ENCODE results near the gene CSTB. TPM values are rescaled to one million over a fixed set of nuclear protein-coding genes. Genes with fewer than 3 reads are reported as not detected.

CSTB gene
- total RNA-seq: 7.2 TPM

GRCh38 chr21:43775795-43776430 is at the start of gene CSTB:
TSS of gene CSTB (minus strand) at chr21:43776308. CDS start at chr21:43776269, 39 bp downstream.

DNA sequence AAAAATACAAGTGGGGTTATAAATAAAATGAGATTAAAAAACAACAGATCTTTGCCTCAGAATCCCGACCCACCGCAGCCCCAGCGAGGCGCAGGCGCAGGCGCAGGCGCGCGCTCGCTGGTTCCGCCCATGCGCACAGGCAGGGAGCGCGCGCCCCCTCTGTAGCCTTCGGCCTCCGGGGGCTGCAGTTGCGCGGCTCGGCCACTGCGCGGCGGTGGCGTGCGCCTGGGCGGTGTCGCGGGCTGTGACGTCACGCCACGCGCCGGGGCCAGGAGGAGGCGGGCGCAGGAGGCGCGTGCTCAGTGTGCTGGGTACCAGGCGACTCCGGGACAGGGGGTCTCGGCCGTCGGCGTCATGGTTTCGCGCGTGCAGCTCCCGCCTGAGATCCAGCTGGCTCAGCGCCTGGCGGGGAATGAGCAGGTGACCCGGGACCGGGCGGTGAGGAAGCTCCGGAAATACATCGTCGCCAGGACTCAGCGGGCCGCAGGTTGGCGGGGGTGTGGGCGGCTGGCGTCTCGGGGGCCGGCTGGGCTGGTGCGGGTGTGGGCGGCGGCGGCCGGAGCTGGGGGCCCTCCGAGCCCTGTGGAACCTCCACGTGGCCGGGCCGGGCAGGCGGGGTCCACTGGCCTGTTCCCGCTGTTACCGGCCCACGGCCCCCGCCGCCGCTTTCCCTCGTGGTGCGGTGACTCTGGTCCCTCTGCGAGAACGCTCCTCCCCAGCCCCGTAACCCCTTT is 13.3 kb upstream of the CSTB start, which contains the start of gene RRP1:
Gene RRP1 (plus strand): TSS at position 302 of the 734 bp plus-strand sequence. CDS start 53 bp downstream, at position 355.

Small RNAs within 50 kb of the gene (small RNA-seq; reads per million reads assigned to genes)
- gene AP001052.1 (ENCODE audit: low replicate concordance): not detected

Other genes starting within 250 kb of the CSTB start
- 4.1 TPM for gene HSF2BP, start 116.8 kb downstream of the CSTB start, total RNA-seq
- gene RRP1B, start 116.7 kb downstream of the CSTB start, total RNA-seq: 23.5 TPM
- 39.8 TPM for gene PDXK, start 57.2 kb downstream of the CSTB start, total RNA-seq
- gene RRP1, start 13.3 kb upstream of the CSTB start, total RNA-seq: 19.4 TPM
- gene AGPAT3, start 88.9 kb upstream of the CSTB start, total RNA-seq: 40.4 TPM
- 29.7 TPM for gene TRAPPC10, start 236.0 kb upstream of the CSTB start, total RNA-seq

Data from parietal lobe (tissue), 2 donors.